ENCODE data around the gene PIK3C3.
"Not testable (repeated sequence)": the region's sequence is repeated elsewhere in the genome, so short reads cannot be mapped to it uniquely, and the experiment has no call there.

Gene PIK3C3

DNA sequence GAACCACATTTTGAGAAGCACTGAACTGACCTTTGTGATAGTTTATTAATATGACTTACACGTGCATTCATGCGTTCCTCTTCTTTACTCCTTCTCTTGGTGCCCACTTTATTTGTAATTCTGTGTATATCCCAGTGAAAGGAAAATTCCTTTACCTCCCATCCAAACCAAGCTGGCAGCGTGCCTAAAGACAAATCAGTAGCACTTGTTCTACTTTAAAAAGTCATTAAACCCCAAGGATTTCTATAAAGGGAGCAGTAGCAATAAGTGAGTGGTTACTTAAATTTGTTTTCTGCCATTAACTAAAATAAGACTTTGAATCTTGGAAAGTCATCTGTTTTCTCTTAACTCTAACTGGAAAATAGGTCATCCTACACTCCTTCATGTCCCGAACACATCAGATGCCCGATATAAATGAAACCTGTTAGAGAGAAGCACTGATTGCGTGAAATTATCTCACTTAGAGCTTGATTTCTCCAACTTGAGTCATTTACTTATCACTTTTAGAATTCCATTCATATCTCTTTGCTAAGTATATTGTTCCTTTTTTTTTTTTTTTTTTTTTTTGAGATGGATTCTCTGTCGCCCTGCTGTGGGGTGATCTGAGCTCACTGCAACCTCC is 10.7 kb downstream of the PIK3C3 start:
- DNase-seq (ENCODE audit: low read depth) = no peak

- no peak for DNase-seq (ENCODE audit: low read depth)
These were observed 11.9 kb downstream of the PIK3C3 start for GRCh38 chr18:41966943-41967342.

DNA sequence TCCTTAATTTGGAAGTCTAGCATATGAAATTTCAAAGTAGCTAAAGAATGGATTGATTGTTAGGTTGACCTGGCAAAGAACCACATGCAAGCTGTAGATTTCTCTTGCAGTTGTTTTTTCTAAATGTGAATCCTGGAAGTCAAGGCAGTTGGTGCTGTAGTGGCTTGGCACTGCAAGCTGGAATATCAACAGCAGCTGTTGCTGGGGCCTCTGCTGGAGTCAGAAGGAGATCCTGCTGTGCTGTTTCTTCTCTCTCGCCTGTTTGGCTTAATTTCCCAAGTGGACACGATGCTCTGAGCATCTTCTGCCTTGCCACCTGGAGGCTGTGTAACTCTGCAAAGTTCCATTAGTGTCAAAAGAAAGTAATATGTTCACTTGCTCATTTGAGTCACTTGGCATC is 12.6 kb downstream of the PIK3C3 start:
- no peak for DNase-seq (ENCODE audit: low read depth)

GRCh38 chr18:41969881-41970280 is 14.8 kb downstream of the PIK3C3 start:
- DNase-seq (ENCODE audit: low read depth) = no peak

DNA sequence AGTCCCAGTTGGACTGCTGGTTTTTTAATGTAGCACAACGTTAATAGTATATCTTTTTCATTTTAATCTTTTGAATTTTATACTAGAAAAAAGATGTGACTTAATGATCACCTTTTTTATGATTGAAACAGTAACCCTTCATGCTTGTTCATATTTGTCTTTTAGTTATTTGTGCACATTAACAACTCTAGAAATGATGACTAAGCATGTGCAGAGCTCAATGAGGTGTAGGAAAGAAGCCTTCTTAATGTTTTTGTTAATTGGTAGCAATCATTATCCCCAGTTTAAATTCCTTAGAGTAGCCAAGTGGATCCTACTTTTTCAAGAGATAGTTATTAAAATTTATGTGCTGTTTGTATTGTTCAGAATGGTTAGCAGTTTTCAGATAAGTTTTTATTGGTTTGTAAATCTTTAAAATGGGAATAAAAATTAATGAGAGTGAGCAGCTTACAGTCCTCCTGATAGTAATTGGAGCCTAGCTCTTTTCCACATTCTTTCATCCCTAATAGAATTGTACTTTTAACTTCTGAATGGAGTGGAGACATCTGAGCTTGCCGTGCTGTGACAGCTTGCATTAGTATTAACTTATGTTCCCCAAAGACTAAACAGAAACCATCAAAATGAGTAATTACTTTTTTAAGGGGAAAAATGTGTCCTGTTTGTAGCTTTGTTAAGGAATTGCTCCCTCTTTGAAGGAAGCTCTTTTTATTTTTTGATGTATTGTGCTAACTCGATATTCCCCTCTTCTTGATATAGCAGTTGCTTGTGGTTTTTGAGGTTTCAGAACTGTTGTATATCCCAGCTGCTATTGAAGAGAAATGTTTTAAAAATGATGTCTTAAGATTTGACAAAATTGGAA is 17.3 kb downstream of the PIK3C3 start:
- DNase-seq (ENCODE audit: low read depth) = no peak

GRCh38 chr18:41973983-41974382 is 18.9 kb downstream of the PIK3C3 start:
- DNase-seq (ENCODE audit: low read depth) = no peak

- DNase-seq (ENCODE audit: low read depth) = no peak
These were observed 19.8 kb downstream of the PIK3C3 start for GRCh38 chr18:41974796-41975201.

- no peak for DNase-seq (ENCODE audit: low read depth)
These were observed 20.2 kb downstream of the PIK3C3 start for GRCh38 chr18:41975284-41975683.

GRCh38 chr18:41977233-41977632 is 22.2 kb downstream of the PIK3C3 start:
- no peak for DNase-seq (ENCODE audit: low read depth)

GRCh38 chr18:41982942-41983660 is 28.1 kb downstream of the PIK3C3 start:
- no peak for DNase-seq (ENCODE audit: low read depth)

DNA sequence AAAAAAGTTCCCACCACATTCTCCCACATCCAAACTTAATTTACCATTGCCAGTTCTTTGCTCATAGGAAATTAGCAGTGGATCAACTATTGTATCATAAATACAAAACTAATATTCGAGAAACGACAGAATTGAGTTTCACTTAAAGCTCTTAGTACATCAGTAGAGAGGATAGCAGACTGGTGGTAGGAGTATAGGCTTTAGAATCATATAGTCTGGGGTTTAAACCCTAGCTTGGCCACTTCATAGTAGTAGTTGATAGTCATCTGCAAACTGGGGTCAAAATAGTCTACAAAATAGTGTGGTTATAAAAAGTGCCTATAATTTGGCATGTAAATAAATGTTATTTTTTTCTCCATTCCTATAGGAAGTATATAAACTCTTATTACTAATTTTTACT is 30.9 kb downstream of the PIK3C3 start:
- DNase-seq (ENCODE audit: low read depth) = no peak

DNA sequence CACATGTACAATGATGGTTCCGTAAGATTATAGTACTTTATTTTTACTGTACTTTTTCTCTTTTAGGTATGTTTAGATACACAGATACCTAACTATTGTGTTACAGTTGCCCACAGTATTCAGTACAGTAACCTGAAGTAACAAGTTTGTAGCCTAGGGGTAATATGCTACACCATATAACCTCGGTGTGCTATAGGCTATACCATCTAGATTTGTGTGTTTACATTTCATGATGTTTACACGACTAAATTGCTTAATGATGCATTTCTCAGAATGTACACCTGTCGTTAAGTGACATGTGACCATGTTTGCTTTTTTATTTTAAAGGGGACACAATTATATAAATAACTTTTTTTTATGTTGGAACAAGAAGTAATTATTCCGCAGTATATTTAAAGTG is 34.5 kb downstream of the PIK3C3 start:
- no peak for DNase-seq (ENCODE audit: low read depth)

GRCh38 chr18:41992066-41992465 is 37.0 kb downstream of the PIK3C3 start:
- no peak for DNase-seq (ENCODE audit: low read depth)

GRCh38 chr18:41992703-41993102 is 37.7 kb downstream of the PIK3C3 start:
- DNase-seq (ENCODE audit: low read depth) = no peak

- no peak for DNase-seq (ENCODE audit: low read depth)
These were observed 38.1 kb downstream of the PIK3C3 start for GRCh38 chr18:41993151-41993550.

DNA sequence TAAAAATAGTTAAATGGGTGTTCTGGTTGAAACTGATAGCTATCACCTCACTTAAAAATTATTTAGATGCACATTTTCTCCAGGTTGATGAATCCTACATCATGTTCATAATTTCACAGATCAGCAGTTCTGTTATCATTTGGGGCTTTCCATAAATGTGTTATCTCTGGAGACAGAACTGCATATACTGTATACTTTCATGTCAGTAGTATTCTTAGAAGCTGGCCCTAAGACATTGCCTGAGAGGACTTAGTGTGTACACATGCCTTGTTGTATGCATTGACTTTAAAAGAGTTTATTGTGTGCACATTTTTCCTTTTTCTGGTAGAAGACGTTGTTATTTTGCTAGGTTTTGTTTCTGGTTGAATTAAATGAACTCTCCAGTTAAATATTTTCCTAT is 41.0 kb downstream of the PIK3C3 start:
- DNase-seq (ENCODE audit: low read depth) = no peak

GRCh38 chr18:41999751-42000150 is 44.7 kb downstream of the PIK3C3 start:
- no peak for DNase-seq (ENCODE audit: low read depth)

DNA sequence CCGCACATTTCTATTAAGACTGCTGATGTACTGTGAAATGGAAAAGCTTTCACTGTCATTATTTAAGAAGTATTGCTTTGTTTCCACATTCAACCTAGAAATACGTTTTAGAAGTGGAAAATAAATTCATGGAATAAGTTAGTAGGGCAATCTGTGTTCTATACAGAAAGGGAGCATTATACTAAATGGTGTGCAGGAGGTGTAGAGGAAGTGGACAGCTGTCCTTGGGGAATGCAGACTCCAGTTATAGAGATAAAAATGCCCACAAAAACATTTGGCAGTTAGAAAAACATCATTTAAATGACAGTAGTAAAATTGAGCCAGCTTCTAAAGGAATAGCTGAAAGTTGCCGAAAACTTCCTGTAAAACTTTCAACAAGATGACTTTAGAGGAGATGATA is 46.8 kb downstream of the PIK3C3 start:
- no peak for DNase-seq (ENCODE audit: low read depth)

- no peak for DNase-seq (ENCODE audit: low read depth)
These were observed 49.6 kb downstream of the PIK3C3 start for GRCh38 chr18:42004653-42005052.

GRCh38 chr18:42005782-42006181 is 50.7 kb downstream of the PIK3C3 start:
- no peak for DNase-seq (ENCODE audit: low read depth)

GRCh38 chr18:42009457-42009856 is 54.4 kb downstream of the PIK3C3 start:
- not testable (repeated sequence) for DNase-seq (ENCODE audit: low read depth)

GRCh38 chr18:42011053-42011452 is 56.0 kb downstream of the PIK3C3 start:
- DNase-seq (ENCODE audit: low read depth) = no peak

DNA sequence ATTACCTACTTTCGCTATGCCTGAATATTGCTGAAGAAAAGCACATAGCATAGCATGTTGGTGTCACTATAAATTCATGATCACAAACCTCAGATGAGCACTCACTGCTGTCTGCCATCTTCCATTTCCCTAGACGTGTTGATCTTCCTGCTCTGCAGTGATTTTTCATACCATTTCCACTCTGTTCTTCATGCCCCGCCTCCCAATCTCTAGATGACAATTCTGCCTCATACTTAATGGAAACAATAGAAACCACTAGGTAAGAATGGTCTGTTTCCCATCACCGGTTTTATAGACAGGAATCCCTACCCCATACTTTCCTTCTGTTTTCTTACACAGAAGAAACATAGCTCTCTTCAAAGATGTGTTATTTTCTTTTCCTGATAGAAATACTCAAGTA is 63.8 kb downstream of the PIK3C3 start:
- DNase-seq (ENCODE audit: low read depth) = no peak

Data from activated T-helper 9 cell treated with anti-CD3 and anti-CD28 coated beads, Interleukin-2, amount 50 U/mL, for 16 hours (primary cell).